ENCODE measurements around the gene COL23A1. TPM values are rescaled to one million over a fixed set of nuclear protein-coding genes. Genes with fewer than 3 reads are reported as not detected.

Gene COL23A1
- total and polyA plus RNA-seq, 2 donors (not counting 1 experiment from before 2014, with no cell fraction given) = not detected

- Histone ChIP-seq H3K27me3 (ENCODE audit: control insufficient read depth, insufficient read depth, low read length) (no peaks in the 10 kb centered on the region), H4K20me1 (ENCODE audit: control insufficient read depth, extremely low read depth, insufficient read depth, low read length) (no peaks in the 10 kb centered on the region), H3K4me1 (ENCODE audit: control insufficient read depth, extremely low read depth, insufficient read depth, low read length) (no peaks in the 10 kb centered on the region), H2AFZ (ENCODE audit: low read length) (no peak overlapping the region), H3K79me2 (ENCODE audit: control insufficient read depth, insufficient read depth, low read length) (no peaks in the 10 kb centered on the region), H3K9ac (ENCODE audit: insufficient read depth, low read length) (no peak overlapping the region), H3K4me3 (replicated peaks in 1 of 4; ENCODE audit: control extremely low read depth in 1 of 4, insufficient read depth in 1 of 4, low read depth in 3 of 4, low read length in 4 of 4) (no peak overlapping the region), H3K4me2 (ENCODE audit: extremely low read depth, insufficient read depth, low read length) (no peak overlapping the region), H3K27ac (ENCODE audit: insufficient read depth, low read length) (no peak overlapping the region), H3K36me3 (ENCODE audit: control insufficient read depth, insufficient read depth, low read length) (no peaks in the 10 kb centered on the region), H3K9me3 (ENCODE audit: control insufficient read depth, insufficient read depth, low read depth, low read length) (no peaks in the 10 kb centered on the region)
- DNase-seq (ENCODE audit: low read depth in 2 of 2) = no peak
- TF ChIP-seq, protein P1, sequence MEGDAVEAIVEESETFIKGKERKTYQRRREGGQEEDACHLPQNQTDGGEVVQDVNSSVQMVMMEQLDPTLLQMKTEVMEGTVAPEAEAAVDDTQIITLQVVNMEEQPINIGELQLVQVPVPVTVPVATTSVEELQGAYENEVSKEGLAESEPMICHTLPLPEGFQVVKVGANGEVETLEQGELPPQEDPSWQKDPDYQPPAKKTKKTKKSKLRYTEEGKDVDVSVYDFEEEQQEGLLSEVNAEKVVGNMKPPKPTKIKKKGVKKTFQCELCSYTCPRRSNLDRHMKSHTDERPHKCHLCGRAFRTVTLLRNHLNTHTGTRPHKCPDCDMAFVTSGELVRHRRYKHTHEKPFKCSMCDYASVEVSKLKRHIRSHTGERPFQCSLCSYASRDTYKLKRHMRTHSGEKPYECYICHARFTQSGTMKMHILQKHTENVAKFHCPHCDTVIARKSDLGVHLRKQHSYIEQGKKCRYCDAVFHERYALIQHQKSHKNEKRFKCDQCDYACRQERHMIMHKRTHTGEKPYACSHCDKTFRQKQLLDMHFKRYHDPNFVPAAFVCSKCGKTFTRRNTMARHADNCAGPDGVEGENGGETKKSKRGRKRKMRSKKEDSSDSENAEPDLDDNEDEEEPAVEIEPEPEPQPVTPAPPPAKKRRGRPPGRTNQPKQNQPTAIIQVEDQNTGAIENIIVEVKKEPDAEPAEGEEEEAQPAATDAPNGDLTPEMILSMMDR (conservative IDR thresholded peaks at IDR 0.05 in 1 of 2, IDR thresholded peaks at IDR 0.05 in 1 of 2; ENCODE audit: low read depth in 1 of 2, low read length in 2 of 2) = no peak
- TF ChIP-seq EZH2 (IDR thresholded peaks at IDR 0.05; ENCODE audit: low read length, missing control alignments) = no peak
Measured at GRCh38 chr5:178349625-178350353, 240.4 kb downstream of the COL23A1 start.

DNA sequence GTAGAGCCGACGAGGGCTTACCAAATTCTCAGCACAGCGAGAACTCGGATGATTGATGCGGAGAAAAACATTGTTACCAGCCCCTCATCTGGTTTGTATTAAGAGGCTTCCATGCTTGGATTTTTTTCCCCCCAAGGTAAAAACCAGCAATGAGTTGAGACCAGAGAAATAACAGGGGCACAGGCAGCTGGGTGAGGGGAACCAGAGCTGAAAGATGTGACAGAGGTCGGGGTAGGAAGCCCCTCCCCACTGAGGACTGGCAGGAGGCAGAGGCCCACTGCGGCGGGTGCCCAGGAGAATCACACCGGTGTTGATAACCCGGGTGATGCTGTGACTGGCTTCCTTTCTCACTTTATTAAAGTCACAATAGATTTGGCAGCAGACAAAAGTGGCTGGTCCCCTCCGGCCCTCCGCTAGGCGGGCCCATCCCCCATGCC is 241.1 kb downstream of the COL23A1 start:
- Histone ChIP-seq H3K4me3 (replicated peaks in 1 of 4; ENCODE audit: control extremely low read depth in 1 of 4, insufficient read depth in 1 of 4, low read depth in 3 of 4, low read length in 4 of 4) (no peak overlapping the region), H3K9me3 (ENCODE audit: control insufficient read depth, insufficient read depth, low read depth, low read length) (no peaks in the 10 kb centered on the region), H3K4me1 (ENCODE audit: control insufficient read depth, extremely low read depth, insufficient read depth, low read length) (no peaks in the 10 kb centered on the region), H3K79me2 (ENCODE audit: control insufficient read depth, insufficient read depth, low read length) (no peaks in the 10 kb centered on the region), H4K20me1 (ENCODE audit: control insufficient read depth, extremely low read depth, insufficient read depth, low read length) (no peaks in the 10 kb centered on the region), H2AFZ (ENCODE audit: low read length) (no peak overlapping the region), H3K4me2 (ENCODE audit: extremely low read depth, insufficient read depth, low read length) (no peak overlapping the region), H3K36me3 (ENCODE audit: control insufficient read depth, insufficient read depth, low read length) (no peaks in the 10 kb centered on the region), H3K9ac (ENCODE audit: insufficient read depth, low read length) (no peak overlapping the region), H3K27me3 (ENCODE audit: control insufficient read depth, insufficient read depth, low read length) (no peaks in the 10 kb centered on the region), H3K27ac (ENCODE audit: insufficient read depth, low read length) (no peak overlapping the region)
- TF ChIP-seq, protein P1 (conservative IDR thresholded peaks at IDR 0.05 in 1 of 2, IDR thresholded peaks at IDR 0.05 in 1 of 2; ENCODE audit: low read depth in 1 of 2, low read length in 2 of 2) = no peak
- no peak for TF ChIP-seq EZH2 (IDR thresholded peaks at IDR 0.05; ENCODE audit: low read length, missing control alignments)
- DNase-seq (ENCODE audit: low read depth in 2 of 2) = no peak

- H2AFZ ChIP-seq (ENCODE audit: low read length) = no peak overlapping the region
- H3K4me2 ChIP-seq (ENCODE audit: extremely low read depth, insufficient read depth, low read length) = no peak overlapping the region
- no peaks in the 10 kb centered on the region for H3K4me1 ChIP-seq (ENCODE audit: control insufficient read depth, extremely low read depth, insufficient read depth, low read length)
- H3K79me2 ChIP-seq (ENCODE audit: control insufficient read depth, insufficient read depth, low read length) = no peaks in the 10 kb centered on the region
- no peak overlapping the region for H3K4me3 ChIP-seq (replicated peaks in 1 of 4; ENCODE audit: control extremely low read depth in 1 of 4, insufficient read depth in 1 of 4, low read depth in 3 of 4, low read length in 4 of 4)
- H3K36me3 ChIP-seq (ENCODE audit: control insufficient read depth, insufficient read depth, low read length) = no peaks in the 10 kb centered on the region
- no peak overlapping the region for H3K9ac ChIP-seq (ENCODE audit: insufficient read depth, low read length)
- no peak overlapping the region for H3K27ac ChIP-seq (ENCODE audit: insufficient read depth, low read length)
- H4K20me1 ChIP-seq (ENCODE audit: control insufficient read depth, extremely low read depth, insufficient read depth, low read length) = no peaks in the 10 kb centered on the region
- TF ChIP-seq EZH2 (IDR thresholded peaks at IDR 0.05; ENCODE audit: low read length, missing control alignments) = no peak
- TF ChIP-seq, protein P1 (conservative IDR thresholded peaks at IDR 0.05 in 1 of 2, IDR thresholded peaks at IDR 0.05 in 1 of 2; ENCODE audit: low read depth in 1 of 2, low read length in 2 of 2) = no peak
- no peaks in the 10 kb centered on the region for H3K9me3 ChIP-seq (ENCODE audit: control insufficient read depth, insufficient read depth, low read depth, low read length)
- no peaks in the 10 kb centered on the region for H3K27me3 ChIP-seq (ENCODE audit: control insufficient read depth, insufficient read depth, low read length)
- no peak for DNase-seq (ENCODE audit: low read depth in 2 of 2)
Measured at GRCh38 chr5:178348356-178349074, 241.7 kb downstream of the COL23A1 start.

Measured in fibroblast of lung (primary cell).